Hepatocyte (in vitro differentiated cells): Measurements from ENCODE around the gene ANKS6.

Source experiments
- EZH2 ChIP-seq: fragments of 200-600 bp; sonication (generic); IDR thresholded peaks from 2 replicates; pipeline ENCODE4 v1.6.1; 2016; ENCODE audit warnings: antibody characterized with exemption, mild to moderate bottlenecking, borderline replicate concordance
- TF ChIP-seq, protein P1 (sequence below): fragments of 200-600 bp; sonication (generic); IDR thresholded peaks from 2 replicates; pipeline ENCODE4 v1.5.1; 2016; ENCODE audit warnings: antibody characterized with exemption, mild to moderate bottlenecking; ENCODE audit not compliant: poor library complexity

DNA sequence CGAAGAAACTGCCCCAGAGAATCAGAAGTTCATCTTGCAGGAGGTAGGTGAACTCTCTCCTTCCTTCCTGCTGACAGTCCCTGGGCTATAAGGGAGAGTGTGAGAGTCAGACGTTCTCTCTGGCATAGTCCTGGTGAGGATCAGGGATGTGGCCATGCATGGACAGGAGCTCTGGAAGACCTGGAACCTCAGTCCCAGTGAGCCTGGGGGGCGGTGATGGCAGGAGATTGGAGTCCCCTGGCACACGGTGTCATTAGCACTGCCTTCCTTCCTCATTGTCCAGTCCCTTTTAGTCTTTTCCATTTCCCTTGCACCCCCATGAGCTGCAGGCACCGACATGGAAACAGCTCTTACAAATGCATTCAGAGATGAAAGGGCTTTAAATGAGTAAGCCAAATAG lies 49.7 kb upstream of the ANKS6 start:
- TF ChIP-seq, protein P1, sequence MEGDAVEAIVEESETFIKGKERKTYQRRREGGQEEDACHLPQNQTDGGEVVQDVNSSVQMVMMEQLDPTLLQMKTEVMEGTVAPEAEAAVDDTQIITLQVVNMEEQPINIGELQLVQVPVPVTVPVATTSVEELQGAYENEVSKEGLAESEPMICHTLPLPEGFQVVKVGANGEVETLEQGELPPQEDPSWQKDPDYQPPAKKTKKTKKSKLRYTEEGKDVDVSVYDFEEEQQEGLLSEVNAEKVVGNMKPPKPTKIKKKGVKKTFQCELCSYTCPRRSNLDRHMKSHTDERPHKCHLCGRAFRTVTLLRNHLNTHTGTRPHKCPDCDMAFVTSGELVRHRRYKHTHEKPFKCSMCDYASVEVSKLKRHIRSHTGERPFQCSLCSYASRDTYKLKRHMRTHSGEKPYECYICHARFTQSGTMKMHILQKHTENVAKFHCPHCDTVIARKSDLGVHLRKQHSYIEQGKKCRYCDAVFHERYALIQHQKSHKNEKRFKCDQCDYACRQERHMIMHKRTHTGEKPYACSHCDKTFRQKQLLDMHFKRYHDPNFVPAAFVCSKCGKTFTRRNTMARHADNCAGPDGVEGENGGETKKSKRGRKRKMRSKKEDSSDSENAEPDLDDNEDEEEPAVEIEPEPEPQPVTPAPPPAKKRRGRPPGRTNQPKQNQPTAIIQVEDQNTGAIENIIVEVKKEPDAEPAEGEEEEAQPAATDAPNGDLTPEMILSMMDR: no peak
- TF ChIP-seq EZH2: no peak
